IMR-90 (cell line): ENCODE measurements around the gene HNRNPA3. TPM values are rescaled to one million over a fixed set of nuclear protein-coding genes. Genes with fewer than 3 reads are reported as not detected.

Experiments
- ATAC-seq: fragments of 200-7000 bp; cut with Tn5 transposase; 2 replicates; pipeline ENCODE4 v1.9.1; 2020; ENCODE audit warnings: low read depth, mild to moderate bottlenecking, moderate library complexity
- BruUV-seq: library from RNA; stranded (reverse); fragments of 400-500 nt; replicated peaks from 2 replicates; lab custom pipeline; 2021; lab: Mats Ljungman, UMichigan
- CTCF ChIA-PET: fragments of 300-600 bp; formaldehyde crosslinking; extraction: SDS; loops from one replicate; lab custom pipeline; 2021; ENCODE audit warnings: antibody characterized with exemption; lab: Yijun Ruan, JAX
- POLR2A ChIA-PET: fragments of 300-600 bp; sonication (Branson Sonifier 250); formaldehyde crosslinking; loops from one replicate; lab custom pipeline; 2022; ENCODE audit warnings: antibody characterized with exemption; ENCODE audit not compliant: unreplicated experiment; lab: Charles Lee
- DNase-seq: peaks from one replicate; pipeline ENCODE4 v3.0.0; 2013
- H2AFZ ChIP-seq: replicated peaks from 2 replicates; pipeline ENCODE3; 2013; ENCODE audit warnings: low read length, mild to moderate bottlenecking; ENCODE audit not compliant: poor library complexity
- H2AK5ac ChIP-seq: 2 replicates; pipeline ENCODE4 v1.6.1; 2013; ENCODE audit warnings: low read depth, low read length, inconsistent platforms
- H2AK9ac ChIP-seq: replicated peaks from 2 replicates; pipeline ENCODE3; 2013; ENCODE audit warnings: mild to moderate bottlenecking, low read depth, low read length, moderate library complexity; ENCODE audit not compliant: poor library complexity
- H2BK120ac ChIP-seq: 2 replicates; pipeline ENCODE4 v1.6.1; 2013; ENCODE audit warnings: low read depth, low read length, inconsistent platforms
- H2BK15ac ChIP-seq: 3 replicates; pipeline ENCODE4 v1.6.1; 2013; ENCODE audit warnings: low read depth, low read length, inconsistent platforms
- H2BK20ac ChIP-seq: 2 replicates; pipeline ENCODE4 v1.6.1; 2013; ENCODE audit warnings: low read depth, mild to moderate bottlenecking, inconsistent platforms, low read length, moderate library complexity
- H2BK5ac ChIP-seq: 2 replicates; pipeline ENCODE4 v1.6.1; 2013; ENCODE audit warnings: mild to moderate bottlenecking, low read depth, low read length, inconsistent platforms; ENCODE audit not compliant: poor library complexity, severe bottlenecking
- H3K14ac ChIP-seq: replicated peaks from 2 replicates; pipeline ENCODE4 v1.6.1; 2013; ENCODE audit warnings: low read depth, low read length, inconsistent platforms
- H3K18ac ChIP-seq: 2 replicates; pipeline ENCODE4 v1.6.1; 2013; ENCODE audit warnings: low read depth, low read length, control low read depth
- H3K23ac ChIP-seq: 2 replicates; pipeline ENCODE4 v1.6.1; 2013; ENCODE audit warnings: low read depth, low read length, inconsistent platforms
- H3K27ac ChIP-seq: 2 replicates; pipeline ENCODE4 v1.5.1; 2013; ENCODE audit warnings: mild to moderate bottlenecking, control low read depth, low read length; ENCODE audit not compliant: insufficient read depth
- H3K27me3 ChIP-seq: 2 replicates; pipeline ENCODE4 v1.6.1; 2013; ENCODE audit warnings: low read length; ENCODE audit not compliant: control insufficient read depth, insufficient read depth
- H3K36me3 ChIP-seq: 2 replicates; pipeline ENCODE4 v1.6.1; 2013; ENCODE audit warnings: low read length, mixed read lengths; ENCODE audit not compliant: control insufficient read depth, insufficient read depth
- H3K4ac ChIP-seq: 2 replicates; pipeline ENCODE4 v1.6.1; 2013; ENCODE audit warnings: low read depth, low read length, inconsistent platforms
- H3K4me1 ChIP-seq: 2 replicates; pipeline ENCODE4 v1.6.1; 2013; ENCODE audit warnings: low read length, mixed read lengths; ENCODE audit not compliant: control insufficient read depth, insufficient read depth
- H3K4me2 ChIP-seq: 2 replicates; pipeline ENCODE4 v1.6.1; 2013; ENCODE audit warnings: low read depth, mild to moderate bottlenecking, control low read depth, low read length, moderate library complexity
- H3K4me3 ChIP-seq: 2 replicates; pipeline ENCODE4 v1.5.1; 2013; ENCODE audit warnings: low read depth, mild to moderate bottlenecking, control low read depth, low read length, moderate library complexity; ENCODE audit not compliant: insufficient read depth
- H3K56ac ChIP-seq: 2 replicates; pipeline ENCODE4 v1.6.1; 2013; ENCODE audit warnings: low read length, inconsistent platforms; ENCODE audit not compliant: insufficient read depth; ENCODE audit errors: extremely low read depth
- H3K79me1 ChIP-seq, 2 experiments: 2 replicates each; pipeline ENCODE4 v1.6.1; 2013; ENCODE audit warnings: low read length in 2 of 2, inconsistent platforms in 1 of 2, low read depth in 1 of 2
- H3K9ac ChIP-seq: 2 replicates; pipeline ENCODE4 v1.6.1; 2013; ENCODE audit warnings: low read depth, low read length, control low read depth
- H3K9me1 ChIP-seq: 2 replicates; pipeline ENCODE4 v1.6.1; 2013; ENCODE audit warnings: low read length, inconsistent platforms; ENCODE audit not compliant: insufficient read depth
- H3K9me3 ChIP-seq: 2 replicates; pipeline ENCODE4 v1.6.1; 2013; ENCODE audit warnings: low read length; ENCODE audit not compliant: control insufficient read depth, insufficient read depth
- H4K20me1 ChIP-seq: 2 replicates; pipeline ENCODE4 v1.6.1; 2013; ENCODE audit warnings: low read length, inconsistent platforms; ENCODE audit not compliant: insufficient read depth
- H4K5ac ChIP-seq: 2 replicates; pipeline ENCODE4 v1.6.1; 2013; ENCODE audit warnings: mild to moderate bottlenecking, low read depth, low read length, control low read depth
- H4K8ac ChIP-seq, 2 experiments: 2 replicates each; pipeline ENCODE4 v1.6.1; 2013; ENCODE audit warnings: low read depth in 2 of 2, low read length in 2 of 2, control low read depth in 1 of 2, inconsistent platforms in 1 of 2
- H4K91ac ChIP-seq: 2 replicates; pipeline ENCODE4 v1.6.1; 2013; ENCODE audit warnings: low read depth, low read length, inconsistent platforms; ENCODE audit not compliant: insufficient read depth
- BHLHE40 ChIP-seq: fragments of 150-350 bp; IDR thresholded peaks from 2 replicates; pipeline ENCODE4 v1.6.1; 2016; ENCODE audit warnings: mild to moderate bottlenecking, low read depth, low read length
- CEBPB ChIP-seq: IDR thresholded peaks from 2 replicates; pipeline ENCODE4 v1.6.1; 2012; ENCODE audit warnings: low read depth, low read length, improper control_type of control experiment
- CHD1 ChIP-seq: IDR thresholded peaks from 2 replicates; pipeline ENCODE4 v1.6.1; 2012; ENCODE audit warnings: low read depth, low read length, improper control_type of control experiment
- CTCF ChIP-seq: conservative IDR thresholded peaks from 2 replicates; pipeline ENCODE4 v1.5.1; 2012; ENCODE audit warnings: mild to moderate bottlenecking, low read depth, low read length, improper control_type of control experiment
- FOS ChIP-seq: fragments of 150-350 bp; IDR thresholded peaks from 2 replicates; pipeline ENCODE4 v1.6.1; 2016; ENCODE audit warnings: low read depth, low read length
- MAFK ChIP-seq: IDR thresholded peaks from 2 replicates; pipeline ENCODE4 v1.6.1; 2012; ENCODE audit warnings: low read depth, low read length, improper control_type of control experiment
- MAZ ChIP-seq: IDR thresholded peaks from 2 replicates; pipeline ENCODE4 v1.6.1; 2012; ENCODE audit warnings: low read depth, mild to moderate bottlenecking, low read length, improper control_type of control experiment, moderate library complexity, borderline replicate concordance
- MXI1 ChIP-seq: IDR thresholded peaks from 2 replicates; pipeline ENCODE4 v1.6.1; 2012; ENCODE audit warnings: low read depth, mild to moderate bottlenecking, low read length, moderate library complexity, borderline replicate concordance
- NFE2L2 ChIP-seq: fragments of 150-350 bp; IDR thresholded peaks from 2 replicates; pipeline ENCODE4 v1.6.1; 2016; ENCODE audit warnings: low read depth, mild to moderate bottlenecking, low read length
- POLR2A ChIP-seq: IDR thresholded peaks from 2 replicates; pipeline ENCODE4 v1.6.1; 2012; ENCODE audit warnings: mild to moderate bottlenecking, low read depth, low read length
- RAD21 ChIP-seq: IDR thresholded peaks from 2 replicates; pipeline ENCODE4 v1.6.1; 2012; ENCODE audit warnings: low read length, improper control_type of control experiment
- RCOR1 ChIP-seq: IDR thresholded peaks from 2 replicates; pipeline ENCODE4 v1.6.1; 2012; ENCODE audit warnings: mild to moderate bottlenecking, low read length, improper control_type of control experiment; ENCODE audit not compliant: insufficient replicate concordance
- RFX5 ChIP-seq: IDR thresholded peaks from 2 replicates; pipeline ENCODE4 v1.8.0; 2012; ENCODE audit warnings: low read depth, mild to moderate bottlenecking, low read length, moderate library complexity
- SMC3 ChIP-seq: fragments of 150-350 bp; IDR thresholded peaks from 2 replicates; pipeline ENCODE4 v1.6.1; 2016; ENCODE audit warnings: low read depth, mild to moderate bottlenecking, antibody characterized with exemption, low read length, moderate library complexity
- USF2 ChIP-seq: fragments of 150-350 bp; IDR thresholded peaks from 2 replicates; pipeline ENCODE4 v1.6.1; 2017; ENCODE audit warnings: mild to moderate bottlenecking, antibody characterized with exemption, low read length, low read depth
- WGBS, 2 experiments: methylation state at CpG; one replicate each; pipeline versions ENCODE4 v1.1.5 to v1.1.7; 2013; ENCODE audit warnings: missing lambda C conversion rate in 2 of 2; ENCODE audit not compliant: insufficient read length in 1 of 2; ENCODE audit errors: extremely low coverage in 2 of 2; 5-methylcytosine and 5-hydroxymethylcytosine counted together
- dilution Hi-C: fragments of 300-500 bp; cut with HindIII; formaldehyde crosslinking; loops from one replicate; pipeline ENCODE4 v1.14.3; 2018; ENCODE audit warnings: low sequenced_read_pairs; ENCODE audit not compliant: unreplicated experiment
- in situ Hi-C: fragments of 300-500 bp; cut with MboI; formaldehyde crosslinking; loops from 3 replicates; pipeline ENCODE4 v1.14.3; 2019; ENCODE audit warnings: low sequenced_read_pairs, inconsistent platforms, mixed read lengths
- intact Hi-C: fragments of 100-400 bp; cut with micrococcal nuclease; formaldehyde crosslinking; loops from 2 replicates; pipeline ENCODE4 v1.10.0; 2022
- polyA plus RNA-seq, 3 experiments: library from polyadenylated mRNA; depleted of rRNA; stranded (reverse); fragments of >200 nt; gene quantifications; 2 replicates each; pipeline ENCODE4 v1.2.3, GENCODE V29; 2012; ENCODE audit warnings: low replicate concordance in 1 of 3
- total RNA-seq: library from RNA; depleted of rRNA; stranded (reverse); fragments of >200 nt; gene quantifications from 2 replicates; pipeline ENCODE4 v1.2.3, GENCODE V29; 2012
- TF ChIP-seq, protein P1 (sequence below): fragments of 150-350 bp; IDR thresholded peaks from 2 replicates; pipeline ENCODE4 v1.6.1; 2016; ENCODE audit warnings: low read depth, mild to moderate bottlenecking, low read length, moderate library complexity, borderline replicate concordance

Gene HNRNPA3
- total and polyA plus RNA-seq, 2 of the 4 experiments (the other 2 are of a cell fraction): 18.6 to 111 TPM

DNA sequence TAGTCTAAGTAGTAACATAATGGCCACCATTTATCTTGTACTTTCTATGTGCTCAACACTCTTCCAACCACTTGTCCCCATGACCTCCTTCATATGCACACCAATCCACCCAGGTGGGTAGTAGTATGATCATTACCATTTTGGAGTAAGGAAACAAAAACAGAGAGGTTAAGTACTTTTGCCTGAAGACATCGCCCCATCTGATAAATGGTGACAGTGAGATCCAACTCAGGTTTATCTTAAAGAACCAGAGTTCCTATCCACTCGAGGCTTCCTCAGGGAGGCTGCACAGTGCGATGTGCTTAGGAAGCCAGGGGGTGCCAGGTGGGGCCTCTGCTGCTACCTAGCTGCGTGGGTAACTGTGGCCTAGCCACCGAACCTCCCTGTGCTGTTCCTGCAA lies 37.9 kb downstream of the HNRNPA3 start:
- no peak overlapping the region for H2AFZ ChIP-seq
- DNase-seq (no peak), ATAC-seq (no peak)
- H3K4ac ChIP-seq: no peak overlapping the region
- H4K5ac ChIP-seq: no peak overlapping the region
- no peak overlapping the region for H3K9ac ChIP-seq
- 90% methylated on average over 2 of the region's 5 CpGs; no CpG with 5 or more reads in 1 of the 2 experiments for WGBS, 2 experiments
- H4K91ac ChIP-seq: no peak overlapping the region
- intact Hi-C loops: no loop called here
- ChIA-PET POLR2A (no interaction called here), CTCF (interaction anchor here (0.8 kb wide), 1 partner anchor 86 kb away, joined by 3 read pairs; no protein-coding TSS in a partner anchor)
- no peak overlapping the region for H2BK120ac ChIP-seq
- no peak overlapping the region for H3K4me3 ChIP-seq
- H3K4me2 ChIP-seq: no peak overlapping the region
- H3K27ac ChIP-seq: no peak overlapping the region
- no peak overlapping the region for H2AK9ac ChIP-seq
- H3K18ac ChIP-seq: no peak overlapping the region
- in situ Hi-C loops: no loop called here
- no peak overlapping the region for H2BK20ac ChIP-seq
- H2BK15ac ChIP-seq: no peak overlapping the region
- no peak overlapping the region for H2AK5ac ChIP-seq
- H4K20me1 ChIP-seq: peaks cover 99% of the 10 kb centered on the region
- peaks cover 31% of the 10 kb centered on the region for H3K4me1 ChIP-seq
- BruUV-seq: no TSS peak
- H3K9me3 ChIP-seq: no peaks in the 10 kb centered on the region
- peaks cover 38% of the 10 kb centered on the region for H3K36me3 ChIP-seq
- no peaks in the 10 kb centered on the region for H3K27me3 ChIP-seq
- H3K9me1 ChIP-seq: peaks cover 45% of the 10 kb centered on the region
- dilution Hi-C loops: no loop called here
- H3K14ac ChIP-seq: no peak overlapping the region
- H3K79me1 ChIP-seq: peaks cover 0 to 62% of the 10 kb centered on the region in 2 experiments; a peak in 2 of 4 replicates
- H3K23ac ChIP-seq: no peak overlapping the region
- H3K56ac ChIP-seq: no peak overlapping the region
- TF ChIP-seq BHLHE40: no peak
- TF ChIP-seq CEBPB: no peak
- TF ChIP-seq RFX5: no peak
- TF ChIP-seq NFE2L2: no peak
- no peak for TF ChIP-seq RCOR1
- no peak for TF ChIP-seq MXI1
- no peak for TF ChIP-seq RAD21
- no peak for TF ChIP-seq USF2
- no peak for TF ChIP-seq POLR2A
- no peak for TF ChIP-seq SMC3
- TF ChIP-seq CHD1: no peak
- TF ChIP-seq CTCF: no peak
- no peak for TF ChIP-seq MAFK
- TF ChIP-seq, protein P1, sequence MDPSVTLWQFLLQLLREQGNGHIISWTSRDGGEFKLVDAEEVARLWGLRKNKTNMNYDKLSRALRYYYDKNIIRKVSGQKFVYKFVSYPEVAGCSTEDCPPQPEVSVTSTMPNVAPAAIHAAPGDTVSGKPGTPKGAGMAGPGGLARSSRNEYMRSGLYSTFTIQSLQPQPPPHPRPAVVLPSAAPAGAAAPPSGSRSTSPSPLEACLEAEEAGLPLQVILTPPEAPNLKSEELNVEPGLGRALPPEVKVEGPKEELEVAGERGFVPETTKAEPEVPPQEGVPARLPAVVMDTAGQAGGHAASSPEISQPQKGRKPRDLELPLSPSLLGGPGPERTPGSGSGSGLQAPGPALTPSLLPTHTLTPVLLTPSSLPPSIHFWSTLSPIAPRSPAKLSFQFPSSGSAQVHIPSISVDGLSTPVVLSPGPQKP: no peak
- no peak for TF ChIP-seq MAZ
- TF ChIP-seq FOS: no peak
- H2BK5ac ChIP-seq: no peak overlapping the region
- H4K8ac ChIP-seq: no peak overlapping the region
